EL (cell line): Measurements from ENCODE around the gene GARNL3.

ENCODE experiments used
- DNase-seq: peaks from one replicate; pipeline ENCODE4 v3.0.0-alpha.2; 2016

GARNL3 gene

DNA sequence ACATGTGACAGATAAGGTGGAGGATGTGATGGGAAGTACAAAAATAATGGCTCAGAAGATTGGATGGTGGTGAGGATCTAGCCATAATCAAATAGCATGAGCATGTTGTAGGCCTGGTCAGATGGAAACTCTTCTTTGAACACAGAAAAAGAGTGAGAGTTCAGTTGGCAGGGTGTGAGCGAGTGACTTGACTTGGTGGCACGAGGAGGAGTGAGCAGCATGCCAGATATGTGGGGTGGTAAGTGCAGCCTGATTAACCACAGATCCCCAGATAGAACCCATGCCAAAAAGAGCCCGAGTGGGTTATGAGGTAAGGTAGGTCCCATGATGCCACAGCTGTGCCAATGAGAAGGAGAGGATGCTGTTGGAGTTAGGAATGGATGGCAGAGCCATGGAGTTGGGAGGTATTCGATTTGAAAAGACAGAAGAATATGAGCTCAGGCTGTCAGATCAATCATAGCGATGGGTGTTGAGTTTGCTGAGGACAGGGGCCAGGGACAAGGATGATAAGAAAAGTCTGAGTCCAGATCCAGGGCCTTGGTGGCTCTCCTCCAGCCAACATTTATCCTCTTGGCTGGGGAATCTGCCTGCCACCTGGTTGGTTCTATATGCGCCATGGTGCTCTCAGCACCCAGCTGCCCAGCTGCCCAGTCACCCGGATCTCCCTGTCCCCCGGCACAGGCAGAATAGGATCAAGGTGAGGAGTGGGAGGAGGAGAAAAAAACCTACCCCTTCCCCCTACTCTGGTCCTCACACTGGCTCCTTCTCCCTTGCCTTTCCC, 16.5 kb downstream of the GARNL3 start:
- no peak for DNase-seq

DNA sequence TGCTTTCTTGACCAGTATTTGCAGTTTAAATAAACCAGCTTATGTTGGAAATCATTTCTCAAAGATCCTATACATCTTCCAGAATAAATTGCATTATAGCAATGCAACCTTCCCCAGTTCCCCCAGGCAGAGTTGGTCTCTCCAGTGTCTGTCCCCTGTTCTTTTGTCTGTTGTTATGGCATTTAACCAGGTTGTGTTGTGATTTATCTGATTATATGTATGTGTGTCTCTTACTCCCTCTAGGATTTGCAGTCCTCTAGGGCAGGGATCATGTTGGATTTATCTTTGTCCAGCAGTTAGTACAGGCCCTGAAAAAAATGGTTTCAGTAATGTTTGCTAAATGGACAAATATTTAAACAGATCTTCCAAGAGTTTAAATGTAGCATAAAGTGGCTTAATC, 17.3 kb downstream of the GARNL3 start:
- no peak for DNase-seq

DNA sequence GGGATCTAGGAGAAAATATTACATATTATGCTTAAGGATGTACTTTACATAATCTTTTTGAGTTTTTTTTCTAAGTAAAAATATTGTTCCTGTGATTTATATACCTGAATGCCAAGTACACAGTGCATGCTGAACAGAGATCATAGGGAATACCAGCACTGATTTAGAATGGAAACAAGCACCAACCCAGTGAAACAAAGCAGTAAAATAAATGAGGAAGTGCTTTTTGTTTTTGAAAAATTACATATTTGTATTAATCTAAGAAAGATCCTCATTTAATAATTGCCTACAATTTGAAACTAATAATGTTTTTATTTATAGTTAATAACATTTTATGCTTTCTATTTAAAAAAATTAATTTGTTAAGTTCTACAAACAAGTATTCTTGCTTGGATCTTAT, 18.0 kb downstream of the GARNL3 start:
- no peak for DNase-seq

DNA sequence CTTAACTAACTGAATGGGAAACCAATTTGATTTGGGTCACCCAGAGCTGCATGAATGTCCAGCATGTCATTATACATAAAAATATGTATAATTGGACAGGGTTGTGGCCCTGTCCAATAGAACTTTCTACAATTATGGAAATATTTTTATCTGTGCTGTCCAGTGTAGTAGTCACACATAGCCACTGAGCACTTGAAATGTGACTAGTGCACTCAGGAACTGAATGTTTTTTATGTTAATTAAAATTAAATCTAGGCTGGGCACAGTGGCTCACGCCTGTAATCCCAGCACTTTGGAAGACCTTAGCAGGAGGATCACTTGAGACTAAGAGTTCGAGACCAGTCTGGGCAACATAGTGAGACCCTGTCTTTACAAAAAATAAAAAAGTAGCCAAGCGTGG, 18.6 kb downstream of the GARNL3 start:
- DNase-seq, result no peak

DNA sequence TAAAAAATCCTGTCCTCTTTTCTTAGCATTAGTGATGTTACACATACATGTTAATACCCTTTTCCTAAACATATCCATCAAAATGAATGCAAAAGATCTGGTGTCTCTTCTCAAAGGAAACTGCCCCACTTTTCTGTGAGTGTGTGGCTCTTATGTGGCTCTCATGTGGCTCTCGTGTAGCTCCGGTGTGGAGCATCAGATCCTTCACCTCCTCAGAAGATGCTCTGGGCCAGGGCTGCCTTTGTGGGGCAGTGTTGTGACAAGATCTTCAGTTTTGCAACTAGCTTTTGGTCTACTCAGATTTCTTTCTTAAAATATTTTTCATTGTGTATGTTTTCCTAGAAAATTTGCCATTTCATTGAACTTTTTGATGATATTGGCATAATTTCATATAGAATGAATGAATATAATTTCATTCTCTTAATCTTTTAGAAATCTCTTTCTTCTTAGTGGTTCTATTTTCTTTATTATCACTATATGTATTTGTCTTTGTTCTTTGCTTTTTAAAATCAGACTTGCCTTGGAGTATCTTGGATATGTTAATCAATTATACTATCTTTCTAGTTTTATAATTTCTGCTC, 19.4 kb downstream of the GARNL3 start:
- peak; percentile 8 for DNase-seq

DNA sequence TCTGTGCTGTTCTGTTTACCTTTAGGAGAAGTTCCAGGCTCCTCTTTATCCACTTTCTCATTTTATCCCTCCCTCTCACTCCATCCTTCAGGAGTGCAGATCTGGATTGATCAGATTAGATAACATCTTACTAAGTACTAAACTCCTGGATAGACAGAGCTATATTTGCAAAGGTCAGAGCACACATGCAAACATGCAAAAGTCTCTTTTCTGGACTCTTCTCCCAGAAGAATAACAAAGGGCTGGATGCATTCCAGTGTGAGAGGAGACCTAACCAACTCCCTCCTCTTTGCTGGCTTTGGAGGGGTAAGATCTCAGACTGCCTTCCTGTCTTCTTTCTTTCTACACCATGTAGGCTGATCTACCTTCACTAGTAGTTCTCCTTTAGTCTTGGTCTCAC, 21.4 kb downstream of the GARNL3 start:
- no peak for DNase-seq

DNA sequence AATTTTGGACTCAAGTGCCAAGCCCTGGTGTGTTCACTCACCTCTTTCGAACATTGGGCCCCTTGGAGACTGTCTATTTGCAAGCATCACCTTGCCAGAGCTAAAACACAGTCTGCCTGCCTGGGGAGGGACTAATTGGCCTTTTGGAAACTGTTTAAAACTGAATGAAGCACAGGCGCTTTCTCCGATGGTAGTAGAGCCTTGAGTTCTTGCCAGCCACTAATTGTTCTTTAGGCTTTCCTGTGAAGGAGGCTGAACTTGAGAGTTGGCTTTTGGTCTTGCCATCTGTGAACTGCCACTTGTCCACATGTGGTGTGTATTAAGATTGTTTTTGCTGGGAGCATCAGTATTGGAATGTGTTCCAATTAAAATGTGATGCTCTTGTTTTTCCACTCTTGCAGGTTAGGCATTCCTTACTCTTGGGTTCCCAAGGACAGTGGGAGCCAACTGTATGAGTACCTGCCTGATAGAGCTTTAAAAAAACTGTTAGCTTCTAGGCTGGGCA, 26.0 kb downstream of the GARNL3 start:
- no peak for DNase-seq

DNA sequence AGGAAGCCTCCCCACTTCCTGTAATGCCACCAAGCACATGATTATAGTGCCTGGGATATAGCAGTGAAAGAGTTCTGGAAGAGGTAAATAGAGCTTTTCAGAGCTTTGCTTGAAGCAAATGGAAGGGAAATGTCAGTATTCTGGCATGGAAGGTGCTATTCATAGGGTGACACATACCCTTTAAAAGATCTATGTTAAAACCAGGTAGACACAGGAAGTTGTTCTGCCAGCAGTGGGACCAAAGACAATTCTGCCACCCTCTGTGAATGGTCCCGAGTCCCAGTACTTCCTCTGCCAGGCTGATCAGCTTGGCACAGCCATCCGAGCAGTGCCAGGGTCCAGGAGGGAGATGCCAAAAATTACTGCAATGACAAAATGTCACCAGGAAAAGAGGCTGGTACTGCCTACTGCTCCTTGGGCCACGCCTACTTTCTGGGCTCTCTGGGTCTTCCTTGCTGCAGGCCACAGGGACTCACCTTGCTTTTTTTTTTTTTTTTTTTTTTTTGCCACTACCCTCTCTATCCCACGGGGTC, 26.7 kb downstream of the GARNL3 start:
- no peak for DNase-seq

DNA sequence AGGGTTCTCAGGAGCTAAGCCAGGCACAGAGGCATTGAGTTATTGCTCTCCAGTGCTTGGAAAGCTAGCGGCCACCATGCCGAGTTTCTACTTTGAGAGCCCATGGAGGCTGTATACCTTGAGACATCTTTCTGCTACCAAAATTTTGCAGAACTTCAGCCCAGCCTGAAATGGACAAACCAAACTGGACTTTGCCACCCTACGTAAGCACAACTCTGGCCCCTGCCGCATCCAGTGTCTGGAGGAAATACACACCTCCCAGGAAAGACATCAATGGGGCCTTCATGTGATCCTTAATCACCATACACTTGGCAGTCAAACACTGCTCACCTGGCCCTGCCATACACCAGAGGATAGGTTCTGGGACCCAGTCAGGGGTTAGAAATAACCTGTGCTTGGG, 27.8 kb downstream of the GARNL3 start:
- DNase-seq, result no peak

DNA sequence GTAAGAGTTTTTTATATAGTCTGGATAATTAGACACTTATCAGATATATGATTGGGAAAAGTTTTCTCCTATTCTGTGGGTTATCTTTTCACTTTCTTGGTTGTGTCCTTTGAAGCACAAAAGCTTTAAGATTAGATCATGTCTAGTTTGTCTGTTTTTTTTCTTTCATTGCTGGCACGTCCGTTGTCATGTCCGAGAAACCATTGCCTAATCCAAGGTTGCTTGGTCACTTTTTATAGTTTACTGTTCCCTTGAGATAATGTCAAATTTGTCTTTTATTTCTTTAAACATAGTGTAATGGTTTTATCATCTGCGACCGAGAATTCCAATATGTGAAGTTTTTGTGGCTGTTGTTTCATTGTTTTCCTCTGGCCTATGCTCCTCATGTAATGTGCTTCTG, 28.8 kb downstream of the GARNL3 start:
- DNase-seq, result no peak

DNA sequence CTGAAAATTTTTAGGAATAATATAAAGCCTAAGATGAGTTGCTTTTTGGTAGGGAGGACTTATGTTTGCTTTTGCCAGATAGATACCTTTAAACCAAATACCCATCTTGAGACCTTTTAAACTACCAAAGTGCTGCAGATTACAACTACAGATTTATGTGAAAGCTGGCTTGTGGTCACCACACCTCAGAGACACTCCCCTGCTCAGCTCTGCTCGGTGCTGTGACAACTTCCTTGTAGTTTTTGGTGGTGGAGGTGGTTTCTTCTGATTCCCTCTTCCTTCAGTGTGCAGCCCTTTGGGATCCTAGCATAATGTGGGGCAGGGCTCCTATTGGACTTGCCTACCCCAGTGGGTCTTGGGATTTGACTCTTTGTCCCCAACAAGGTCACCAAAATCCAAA, 29.2 kb downstream of the GARNL3 start:
- DNase-seq, result no peak

DNA sequence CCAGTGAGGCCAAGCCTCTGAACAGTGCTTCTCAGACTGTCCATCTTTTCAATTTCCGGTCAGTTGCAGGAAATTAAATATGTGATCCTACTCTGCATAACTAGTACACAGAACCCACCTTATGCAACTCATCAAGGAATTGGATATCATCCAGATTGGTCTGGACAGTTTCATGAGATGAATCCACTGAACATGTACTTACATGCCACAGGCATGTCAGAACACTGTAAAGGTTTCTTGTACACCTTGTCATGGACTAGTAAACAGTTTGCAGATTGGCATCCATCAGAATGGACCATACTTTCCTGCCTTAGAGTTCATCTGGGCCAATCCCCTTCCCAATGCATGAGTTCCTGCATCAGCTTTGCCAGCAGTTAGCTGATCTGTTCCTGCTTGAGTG, 30.4 kb downstream of the GARNL3 start:
- no peak for DNase-seq

DNA sequence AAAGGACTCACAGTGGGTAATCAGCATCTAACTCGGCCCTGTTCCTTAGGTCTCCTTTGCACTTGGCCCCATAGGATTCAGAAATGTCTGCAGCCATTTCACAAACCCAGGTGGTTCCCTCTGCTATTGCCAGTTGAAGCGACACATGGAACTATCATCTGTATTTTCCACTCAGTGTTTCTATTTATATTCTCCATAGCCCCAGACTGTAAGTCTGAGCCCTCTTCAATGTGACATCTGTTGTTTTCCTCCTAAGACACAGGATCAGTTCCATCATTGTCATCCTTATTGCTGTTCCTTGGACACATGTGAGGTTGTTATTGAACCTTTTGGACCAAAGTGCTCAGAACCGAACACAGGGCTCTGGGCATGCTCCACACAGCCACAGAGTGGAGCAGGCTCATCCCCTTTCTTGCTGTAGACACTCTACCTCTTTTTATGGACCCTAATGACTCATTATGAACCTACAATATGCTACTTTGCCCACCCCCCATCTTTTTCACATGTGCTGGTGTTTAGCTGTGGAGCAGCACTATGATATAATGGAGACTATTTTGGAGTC, 36.4 kb downstream of the GARNL3 start:
- DNase-seq, result no peak

DNA sequence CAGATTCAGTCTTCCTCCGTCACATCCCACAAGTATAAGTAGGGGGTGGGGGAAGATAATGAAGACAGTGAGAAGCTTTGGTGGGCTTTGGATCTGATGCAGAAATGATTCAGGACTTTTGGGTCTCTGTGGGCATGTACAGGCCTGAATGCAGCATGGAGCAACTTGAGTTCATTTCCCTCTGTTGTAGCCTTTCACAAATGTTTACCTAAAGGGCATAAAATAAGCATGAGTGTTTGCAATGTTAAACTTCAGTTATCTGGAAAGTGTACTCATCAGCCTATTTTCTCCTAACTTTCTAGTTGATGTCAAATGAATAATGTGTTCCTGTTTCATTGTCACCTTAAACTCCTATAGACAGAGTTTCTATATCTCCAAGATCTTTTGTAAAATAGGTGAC, 39.3 kb downstream of the GARNL3 start:
- no peak for DNase-seq

DNA sequence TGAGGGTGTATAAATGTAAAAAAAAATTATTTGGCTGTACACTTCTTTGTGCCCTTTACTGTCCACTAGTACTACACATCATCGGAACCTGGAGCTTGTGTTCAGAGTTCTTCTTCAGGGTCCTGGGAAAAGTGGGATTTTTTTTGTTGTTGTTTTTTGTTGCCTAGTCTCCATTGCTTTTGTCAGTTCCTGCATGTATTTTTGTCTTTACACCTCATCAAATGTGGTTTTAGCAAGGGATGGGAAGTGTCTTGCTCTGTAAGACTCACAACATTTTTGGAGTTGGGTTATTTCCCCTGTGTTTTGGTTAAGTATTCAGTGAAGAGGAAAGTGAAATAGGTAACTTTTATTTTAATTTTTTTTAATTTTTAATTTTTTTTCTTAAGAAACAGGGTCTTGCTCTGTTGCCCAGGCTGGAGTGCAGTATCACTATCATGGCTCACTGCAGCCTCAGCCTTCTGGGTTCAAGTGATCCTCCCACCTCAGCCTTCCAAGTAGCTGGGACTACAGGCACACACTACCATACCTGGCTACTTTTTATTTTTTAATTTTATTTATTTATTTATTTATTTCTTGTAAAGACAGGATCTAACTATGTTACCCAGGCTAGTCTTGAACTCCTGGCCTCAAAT, 40.7 kb downstream of the GARNL3 start:
- DNase-seq, result no peak

DNA sequence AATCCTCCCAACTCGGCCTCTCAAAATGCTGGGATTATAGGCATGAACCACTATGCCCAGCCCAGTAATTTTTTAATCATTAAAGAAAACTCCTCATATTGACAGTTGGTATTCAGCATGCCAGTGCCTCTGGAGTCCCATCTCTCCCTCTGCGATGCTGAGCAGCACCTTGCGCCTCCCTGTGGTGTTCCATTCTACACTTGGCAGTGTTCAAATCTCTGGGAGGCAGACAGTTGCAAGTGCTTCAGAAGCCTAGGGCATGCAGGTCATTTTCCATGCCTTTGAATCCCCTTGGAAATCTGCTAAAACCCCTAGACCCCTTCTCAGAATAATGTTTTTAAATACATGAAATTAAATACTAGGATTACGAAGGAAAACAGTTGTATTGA, 41.3 kb downstream of the GARNL3 start:
- no peak for DNase-seq

DNA sequence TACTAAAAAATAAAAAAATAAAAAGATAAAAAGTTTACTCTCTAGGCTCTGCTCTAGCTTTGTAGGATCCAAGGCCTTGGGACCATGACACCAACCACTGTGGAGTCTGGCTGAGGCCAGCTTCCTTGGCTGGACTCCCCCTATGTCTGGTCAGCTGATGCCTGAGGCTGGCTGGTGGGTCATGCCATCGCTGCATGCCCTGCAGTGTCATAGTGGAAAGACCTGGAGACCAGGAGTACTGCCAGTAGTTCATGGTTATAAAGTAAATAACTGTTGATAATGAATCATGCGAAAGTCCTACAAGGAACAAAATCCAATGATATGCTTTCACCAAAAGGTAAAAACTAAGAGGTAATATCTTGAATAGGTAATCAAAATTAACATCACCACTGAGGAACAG, 43.2 kb downstream of the GARNL3 start:
- no peak for DNase-seq

DNA sequence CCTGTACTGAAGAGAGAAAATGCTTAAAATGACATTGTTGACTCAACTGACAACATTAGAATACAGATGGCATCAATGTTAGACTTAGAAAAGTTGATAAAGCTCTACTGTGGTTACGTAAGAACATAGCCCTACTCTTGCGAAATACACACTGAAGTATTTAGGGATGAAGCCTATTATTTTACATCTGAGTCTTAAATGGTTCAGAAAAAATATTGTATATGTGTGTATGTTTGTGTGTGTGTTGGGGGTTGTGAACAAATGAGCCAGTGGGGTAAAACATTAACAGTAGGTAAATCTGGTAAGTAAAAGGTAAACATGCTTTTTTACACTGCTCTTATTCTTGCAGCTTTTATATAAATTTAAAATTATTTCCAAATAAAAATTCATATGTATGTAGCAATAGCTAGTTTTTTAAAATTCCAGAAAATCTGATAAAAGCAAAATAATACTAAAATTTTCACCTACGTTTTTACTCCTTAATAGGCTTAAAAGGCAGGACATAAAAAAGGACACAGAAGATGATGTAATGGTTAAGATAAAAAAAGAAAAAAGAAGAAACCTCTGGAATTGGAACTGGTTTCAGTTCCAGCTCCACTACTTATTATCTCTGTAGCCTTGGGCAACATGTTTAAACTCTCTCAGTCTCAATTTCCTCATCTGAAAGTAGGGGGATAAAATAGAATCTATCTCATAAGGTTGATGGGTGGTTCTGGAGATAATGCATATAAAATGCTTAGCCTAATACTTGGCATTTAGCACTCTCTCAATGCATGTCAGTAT, 44.3 kb downstream of the GARNL3 start:
- DNase-seq, result peak; percentile 38

DNA sequence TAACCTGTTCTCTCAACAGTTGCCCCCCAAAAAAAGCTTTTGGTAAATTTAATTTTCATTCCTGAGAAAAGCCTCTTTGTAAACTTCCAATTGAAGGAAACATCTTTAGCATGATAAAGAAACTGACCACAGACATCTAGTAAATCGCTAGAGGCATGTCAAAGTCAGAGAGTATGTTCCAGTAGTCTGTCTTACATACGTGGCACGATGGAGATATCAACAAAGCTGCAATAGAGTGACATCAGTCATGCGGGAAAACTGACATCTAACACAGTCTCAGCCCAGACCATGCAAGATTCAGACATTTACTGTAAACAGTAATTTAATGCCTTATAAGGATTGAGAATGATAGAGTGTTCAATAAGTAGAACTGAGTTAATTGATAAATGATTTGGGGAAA, 45.1 kb downstream of the GARNL3 start:
- DNase-seq, result no peak

DNA sequence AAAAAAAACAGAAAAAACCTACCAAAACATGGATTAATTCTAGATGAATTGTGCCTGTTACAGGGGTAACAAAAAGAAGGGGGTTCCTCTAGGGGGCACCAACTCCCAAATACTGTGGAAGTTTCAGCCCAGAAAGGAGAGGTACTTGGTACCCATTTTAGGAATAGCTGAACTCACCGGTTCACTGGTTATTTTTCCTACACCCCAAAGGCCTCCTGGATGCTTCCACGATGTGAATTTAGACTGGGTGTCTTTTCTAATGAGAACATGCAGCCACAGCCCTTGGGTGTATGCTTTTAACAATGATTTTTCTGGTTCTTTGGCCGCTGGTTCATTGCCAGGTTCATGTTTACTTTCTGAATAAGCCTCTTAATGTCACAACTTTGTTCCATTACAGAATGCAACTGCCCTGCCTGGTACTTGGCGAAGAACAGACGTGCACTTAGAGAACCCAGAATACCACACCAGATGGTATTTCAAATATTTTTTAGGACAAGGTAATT, 46.7 kb downstream of the GARNL3 start:
- DNase-seq, result peak; percentile 60

DNA sequence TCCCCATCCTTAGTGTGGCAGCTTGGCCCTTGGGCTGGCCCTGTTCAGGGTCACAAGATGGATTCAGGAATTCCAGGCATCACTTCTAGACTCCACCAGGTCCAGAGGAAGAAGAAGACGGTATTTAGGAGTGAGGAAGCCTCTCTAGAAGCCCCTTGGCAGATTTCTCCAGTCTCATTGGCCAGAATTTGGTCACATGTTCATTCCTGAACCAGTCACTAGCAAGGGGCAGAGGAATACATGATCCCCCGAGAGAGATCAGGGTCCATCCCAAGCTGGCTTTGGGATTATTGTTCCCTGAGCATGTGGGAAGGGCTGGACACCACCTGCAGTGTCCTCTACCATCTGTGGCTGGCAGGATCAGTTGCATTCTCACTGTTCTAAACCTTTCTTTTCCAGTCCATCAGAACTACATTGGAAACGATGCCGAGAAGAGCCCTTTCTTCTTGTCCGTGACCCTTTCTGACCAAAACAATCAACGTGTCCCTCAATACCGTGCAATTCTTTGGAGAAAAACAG, 48.5 kb downstream of the GARNL3 start:
- no peak for DNase-seq

DNA sequence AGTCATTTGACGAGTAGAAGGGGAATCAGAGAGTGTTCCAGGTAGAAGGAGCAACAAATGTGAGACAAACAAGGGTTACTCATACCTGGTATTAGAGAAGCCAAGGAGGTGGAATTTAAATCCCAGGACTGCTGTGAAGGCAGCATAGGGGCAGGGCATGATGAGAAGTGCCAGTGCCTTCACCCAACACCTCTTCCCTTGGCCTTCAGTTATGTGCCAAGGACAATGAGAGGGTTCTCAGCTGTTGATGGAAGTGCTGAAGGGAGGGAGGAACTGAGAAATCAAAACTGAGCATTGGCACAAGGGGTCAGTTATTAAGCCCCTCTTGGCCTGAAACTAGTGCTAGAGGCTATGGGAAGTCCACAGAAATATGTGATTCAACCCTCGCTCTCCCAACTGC, 50.3 kb downstream of the GARNL3 start:
- no peak for DNase-seq
